ENCODE measurements around the gene GPX3.

- TF ChIP-seq CTCF (IDR thresholded peaks at IDR 0.05), result no peak
- TF ChIP-seq EP300 (IDR thresholded peaks at IDR 0.05), result no peak
- no peak for TF ChIP-seq POLR2A (IDR thresholded peaks at IDR 0.05)
- TF ChIP-seq POLR2AphosphoS5 (IDR thresholded peaks at IDR 0.05), result no peak
These were observed 26.5 kb upstream of the GPX3 start for GRCh38 chr5:150993826-150994412.

All from stomach (tissue), 4 donors.